Hepatocyte (in vitro differentiated cells): ENCODE results near the gene MED29. TPM values are rescaled to one million over a fixed set of nuclear protein-coding genes. Genes with fewer than 3 reads are reported as not detected.

ENCODE experiments used
- DNase-seq: peaks from one replicate; pipeline ENCODE4 v3.0.0-alpha.2; 2016; ENCODE audit warnings: low spot score
- H2AFZ ChIP-seq: fragments of 200-600 bp; sonication (generic); 2 replicates; pipeline ENCODE4 v1.6.0; 2016; ENCODE audit warnings: antibody characterized with exemption, mild to moderate bottlenecking
- H3K27ac ChIP-seq: fragments of 200-600 bp; sonication (generic); 2 replicates; pipeline ENCODE4 v1.5.1; 2016; ENCODE audit warnings: mild to moderate bottlenecking
- H3K27me3 ChIP-seq: fragments of 200-600 bp; sonication (generic); 2 replicates; pipeline ENCODE4 v1.6.1; 2016
- H3K36me3 ChIP-seq: fragments of 200-600 bp; sonication (generic); replicated peaks from 2 replicates; pipeline ENCODE4 v1.5.1; 2016; ENCODE audit warnings: low read depth; ENCODE audit not compliant: insufficient read depth
- H3K4me1 ChIP-seq: fragments of 200-600 bp; sonication (generic); 2 replicates; pipeline ENCODE4 v1.5.1; 2016; ENCODE audit warnings: mild to moderate bottlenecking, moderate library complexity; ENCODE audit not compliant: insufficient read depth
- H3K4me2 ChIP-seq: fragments of 200-600 bp; sonication (generic); 2 replicates; pipeline ENCODE4 v1.6.0; 2016
- H3K4me3 ChIP-seq: fragments of 200-600 bp; sonication (generic); 2 replicates; pipeline ENCODE4 v1.5.1; 2016; ENCODE audit warnings: mild to moderate bottlenecking
- H3K79me2 ChIP-seq: fragments of 200-600 bp; sonication (generic); 2 replicates; pipeline ENCODE4 v1.6.0; 2017; ENCODE audit warnings: mild to moderate bottlenecking
- H3K9me2 ChIP-seq: fragments of 200-600 bp; sonication (generic); replicated peaks from 2 replicates; pipeline ENCODE4 v1.6.0; 2017; ENCODE audit warnings: mild to moderate bottlenecking; ENCODE audit not compliant: insufficient read depth
- H3K9me3 ChIP-seq: fragments of 200-600 bp; sonication (generic); 2 replicates; pipeline ENCODE4 v1.5.1; 2016; ENCODE audit warnings: low read depth, mild to moderate bottlenecking
- H4K20me1 ChIP-seq: fragments of 200-600 bp; sonication (generic); 2 replicates; pipeline ENCODE4 v1.6.0; 2016; ENCODE audit warnings: mild to moderate bottlenecking; ENCODE audit not compliant: insufficient read depth, poor library complexity, severe bottlenecking
- CTCF ChIP-seq: fragments of 200-600 bp; sonication (generic); IDR thresholded peaks from 2 replicates; pipeline ENCODE4 v1.5.1; 2016; ENCODE audit warnings: antibody characterized with exemption, mild to moderate bottlenecking; ENCODE audit not compliant: poor library complexity
- EZH2 ChIP-seq: fragments of 200-600 bp; sonication (generic); IDR thresholded peaks from 2 replicates; pipeline ENCODE4 v1.6.1; 2016; ENCODE audit warnings: antibody characterized with exemption, mild to moderate bottlenecking, borderline replicate concordance
- EZH2phosphoT487 ChIP-seq: fragments of 200-600 bp; sonication (generic); IDR thresholded peaks from one replicate; pipeline ENCODE4 v1.6.1; 2018; ENCODE audit warnings: antibody characterized with exemption, mild to moderate bottlenecking, low read depth, moderate library complexity; ENCODE audit not compliant: unreplicated experiment, severe bottlenecking
- WGBS: methylation state at CpG from one replicate; pipeline ENCODE4 v1.1.6; 2016; ENCODE audit warnings: low lambda C conversion rate; ENCODE audit errors: missing lambda C conversion rate; 5-methylcytosine and 5-hydroxymethylcytosine counted together
- polyA plus RNA-seq: library from polyadenylated mRNA; unstranded; fragments of >200 nt; fragmentation: Nextera tagmentation; extraction: Ambion mirVana; gene quantifications from 2 replicates; pipeline ENCODE4 v1.2.1, GENCODE V29; 2016
- total RNA-seq: library from RNA; depleted of rRNA; stranded (reverse); fragments of >200 nt; gene quantifications from 2 replicates; pipeline ENCODE4 v1.2.3, GENCODE V29; 2014

Gene MED29
- total and polyA plus RNA-seq, 2 experiments from 2014 or later = 18.9 to 38.6 TPM

- Histone ChIP-seq H2AFZ (no peak overlapping the region), H3K4me2 (no peak overlapping the region), H3K36me3 (no peaks in the 10 kb centered on the region), H4K20me1 (peaks cover 3% of the 10 kb centered on the region), H3K4me1 (peaks cover 9% of the 10 kb centered on the region), H3K4me3 (no peak overlapping the region), H3K9me2 (no peaks in the 10 kb centered on the region), H3K79me2 (peaks cover 39% of the 10 kb centered on the region), H3K9me3 (no peaks in the 10 kb centered on the region), H3K27ac (no peak overlapping the region), H3K27me3 (no peaks in the 10 kb centered on the region)
- TF ChIP-seq EZH2 (no peak), EZH2phosphoT487 (no peak), CTCF (no peak)
- WGBS = 90% methylated on average over 19 of the region's 27 CpGs
- DNase-seq = no peak
Observed at GRCh38 chr19:39416152-39417120, 25.3 kb downstream of the MED29 start.

DNA sequence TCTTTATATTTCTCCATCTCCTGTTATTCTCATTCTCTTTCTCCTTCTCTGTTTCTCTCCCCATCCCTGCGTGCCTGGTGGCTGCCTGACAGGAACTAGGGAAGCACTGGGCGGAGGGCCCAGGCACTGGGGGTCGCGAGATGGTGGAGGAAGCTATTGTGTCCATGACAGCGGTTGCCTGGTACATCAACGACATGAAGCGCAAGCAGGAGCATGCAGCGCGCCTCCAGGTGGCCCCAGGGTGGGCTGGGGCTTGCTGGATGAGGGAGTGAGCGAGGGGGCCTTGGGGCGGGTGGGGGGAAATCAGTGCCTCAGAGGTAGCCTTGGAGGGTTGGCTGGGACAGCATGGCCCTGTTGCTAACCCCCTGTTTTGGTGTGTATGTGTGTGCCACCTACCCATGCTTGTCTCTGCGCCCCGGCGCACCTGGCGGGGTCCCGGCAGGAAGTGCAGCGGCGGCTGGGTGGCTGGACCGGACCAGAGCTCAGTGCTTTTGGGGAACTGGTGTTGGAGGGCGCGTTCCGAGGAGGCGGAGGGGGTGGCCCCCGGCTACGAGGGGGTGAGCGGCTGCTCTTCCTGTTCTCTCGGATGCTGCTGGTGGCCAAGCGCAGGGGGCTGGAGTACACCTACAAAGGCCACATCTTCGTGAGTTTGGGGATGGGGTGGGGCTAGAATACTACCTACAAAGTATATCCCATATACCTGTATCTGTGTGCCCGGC, 26.4 kb downstream of the MED29 start:
- Histone ChIP-seq H3K27ac (no peak overlapping the region), H3K9me2 (no peaks in the 10 kb centered on the region), H3K27me3 (no peaks in the 10 kb centered on the region), H4K20me1 (peaks cover 3% of the 10 kb centered on the region), H3K9me3 (no peaks in the 10 kb centered on the region), H3K79me2 (peaks cover 39% of the 10 kb centered on the region), H3K4me2 (no peak overlapping the region), H3K4me3 (no peak overlapping the region), H3K4me1 (peaks cover 9% of the 10 kb centered on the region), H2AFZ (no peak overlapping the region), H3K36me3 (no peaks in the 10 kb centered on the region)
- TF ChIP-seq EZH2 (no peak), CTCF (no peak), EZH2phosphoT487 (no peak)
- no peak for DNase-seq
- WGBS = 95% methylated on average over 28 of the region's 30 CpGs

DNA sequence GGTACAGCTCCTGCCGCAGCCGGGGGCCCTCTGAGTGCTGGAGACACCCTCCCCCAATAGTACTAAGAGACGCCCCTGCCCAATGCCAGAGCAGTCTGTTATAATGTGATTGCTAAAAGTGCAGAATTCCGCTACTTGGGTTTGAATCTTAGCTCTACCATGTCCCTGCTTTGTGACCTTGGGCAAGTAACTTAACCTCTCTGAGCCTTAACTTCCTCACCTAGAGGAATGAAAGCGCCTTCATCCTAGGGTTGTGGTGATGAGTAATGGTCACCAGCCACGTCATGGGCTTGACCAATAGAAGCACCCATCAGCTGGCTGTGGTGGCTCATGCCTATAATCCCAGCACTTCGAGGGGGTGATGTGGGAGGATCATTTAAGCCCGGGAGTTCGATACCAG, 27.8 kb downstream of the MED29 start:
- Histone ChIP-seq H3K27me3 (no peaks in the 10 kb centered on the region), H3K36me3 (no peaks in the 10 kb centered on the region), H2AFZ (no peak overlapping the region), H3K4me2 (no peak overlapping the region), H3K4me3 (no peak overlapping the region), H3K9me3 (no peaks in the 10 kb centered on the region), H3K79me2 (peaks cover 30% of the 10 kb centered on the region), H4K20me1 (peaks cover 3% of the 10 kb centered on the region), H3K9me2 (no peaks in the 10 kb centered on the region), H3K4me1 (peaks cover 9% of the 10 kb centered on the region), H3K27ac (no peak overlapping the region)
- WGBS = over 99% methylated on average over 9 of the region's 9 CpGs
- TF ChIP-seq EZH2phosphoT487 (no peak), EZH2 (no peak), CTCF (no peak)
- no peak for DNase-seq
